Measurements from ENCODE around the gene MYO3B.
A peak's percentile ranks its signal among the peaks of the same experiment; 100 is the strongest.

Gene MYO3B

GRCh38 chr2:170307052-170307451 lies 129.1 kb downstream of the MYO3B start:
- DNase-seq: no peak

DNA sequence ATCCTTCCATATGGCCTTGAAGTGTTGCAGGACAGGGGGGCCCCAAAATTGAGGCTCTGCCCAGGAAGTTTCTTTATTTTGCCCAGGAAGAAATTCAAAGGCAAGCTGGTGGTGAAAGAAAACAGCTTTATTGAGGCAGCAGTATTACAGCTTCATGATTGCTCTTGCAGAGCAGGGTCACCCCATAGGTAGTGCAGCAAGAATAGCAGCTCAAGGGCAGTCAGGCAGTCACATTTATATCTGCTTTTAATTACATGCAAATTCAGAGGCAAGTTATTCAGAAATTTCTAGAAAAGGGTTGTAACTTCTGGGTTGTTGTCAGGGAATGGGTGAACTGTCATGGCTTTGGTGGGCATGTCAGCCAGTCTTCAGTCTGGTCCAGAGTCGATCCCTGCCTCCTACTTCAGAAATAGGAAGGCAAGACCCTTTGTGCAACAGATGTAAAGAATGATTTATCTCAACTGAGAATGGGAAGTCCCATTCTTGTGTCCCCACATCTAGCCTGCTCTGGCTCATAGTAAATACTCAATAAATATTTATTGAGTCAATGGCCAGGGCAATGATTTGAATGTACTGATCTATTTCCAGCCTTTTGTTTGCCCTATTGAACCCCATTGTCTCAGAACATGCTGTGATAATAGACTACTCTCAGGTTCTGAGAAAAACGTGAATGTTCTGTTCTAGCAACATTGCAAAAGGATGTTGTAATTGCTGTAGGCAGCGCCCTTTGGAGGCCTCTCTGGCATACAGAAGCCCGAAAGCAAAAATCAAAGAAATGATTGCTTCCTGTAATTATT lies 129.8 kb downstream of the MYO3B start:
- no peak for DNase-seq

DNA sequence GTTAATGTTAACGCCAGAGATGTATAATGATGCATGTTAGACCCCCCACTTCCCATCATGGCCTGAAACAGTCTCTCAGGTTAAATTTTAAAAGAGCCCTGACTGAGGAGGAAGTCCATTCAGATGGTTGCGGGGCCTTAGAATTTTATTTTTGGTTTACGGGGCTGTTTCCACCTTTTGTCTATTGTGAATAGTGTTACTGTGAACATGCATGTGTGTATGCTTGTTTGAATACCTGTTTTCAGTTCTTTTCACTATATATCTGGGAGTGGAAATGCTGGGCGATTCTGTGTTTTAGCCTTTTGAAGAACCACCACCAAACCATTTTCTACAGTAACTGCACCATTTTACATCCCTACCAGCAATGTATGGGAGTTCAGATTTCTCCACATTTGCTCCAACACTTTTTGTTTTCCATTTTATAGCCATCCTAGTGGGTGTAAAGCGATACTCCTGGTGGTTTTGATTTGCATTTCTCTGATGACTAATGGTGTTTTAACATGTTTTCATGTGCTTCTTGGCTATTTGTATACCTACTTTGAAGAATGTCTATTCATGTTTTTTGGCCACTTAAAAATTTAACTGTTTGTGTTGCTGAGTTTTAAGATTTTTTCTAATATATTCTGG lies 133.0 kb downstream of the MYO3B start:
- DNase-seq: no peak

DNA sequence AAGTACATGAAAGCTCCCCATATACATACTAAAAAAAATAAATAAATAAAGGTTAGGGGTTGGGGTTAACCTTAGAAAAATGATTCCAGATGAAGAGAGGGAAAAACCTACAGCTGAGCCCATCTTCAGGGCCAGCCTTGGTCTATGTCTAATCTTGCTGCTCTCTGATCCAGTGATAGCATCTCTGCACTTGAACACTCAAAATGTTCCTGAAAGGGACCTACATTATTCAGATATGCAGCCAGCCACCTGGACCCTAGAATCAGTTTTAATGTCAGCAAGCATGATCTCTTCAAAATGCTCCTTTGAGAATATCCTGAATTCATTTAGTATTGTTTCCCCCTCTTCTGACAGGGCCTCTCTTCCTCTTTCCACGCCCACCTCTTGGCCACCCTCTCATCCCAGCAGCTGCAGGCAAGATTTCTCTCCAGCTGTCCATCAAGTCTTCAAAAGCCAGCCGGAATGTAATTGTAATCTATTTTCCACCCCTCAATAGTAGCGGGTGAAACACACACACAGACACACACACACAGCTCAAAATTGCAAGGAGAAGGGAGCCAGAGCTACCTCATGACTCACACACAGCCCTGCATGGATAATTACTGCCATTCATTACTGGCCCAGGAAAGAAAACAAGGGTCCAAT lies 135.5 kb downstream of the MYO3B start:
- DNase-seq: peak; percentile 49

- no peak for DNase-seq
Observed at GRCh38 chr2:170313992-170314348, 136.0 kb downstream of the MYO3B start.

DNA sequence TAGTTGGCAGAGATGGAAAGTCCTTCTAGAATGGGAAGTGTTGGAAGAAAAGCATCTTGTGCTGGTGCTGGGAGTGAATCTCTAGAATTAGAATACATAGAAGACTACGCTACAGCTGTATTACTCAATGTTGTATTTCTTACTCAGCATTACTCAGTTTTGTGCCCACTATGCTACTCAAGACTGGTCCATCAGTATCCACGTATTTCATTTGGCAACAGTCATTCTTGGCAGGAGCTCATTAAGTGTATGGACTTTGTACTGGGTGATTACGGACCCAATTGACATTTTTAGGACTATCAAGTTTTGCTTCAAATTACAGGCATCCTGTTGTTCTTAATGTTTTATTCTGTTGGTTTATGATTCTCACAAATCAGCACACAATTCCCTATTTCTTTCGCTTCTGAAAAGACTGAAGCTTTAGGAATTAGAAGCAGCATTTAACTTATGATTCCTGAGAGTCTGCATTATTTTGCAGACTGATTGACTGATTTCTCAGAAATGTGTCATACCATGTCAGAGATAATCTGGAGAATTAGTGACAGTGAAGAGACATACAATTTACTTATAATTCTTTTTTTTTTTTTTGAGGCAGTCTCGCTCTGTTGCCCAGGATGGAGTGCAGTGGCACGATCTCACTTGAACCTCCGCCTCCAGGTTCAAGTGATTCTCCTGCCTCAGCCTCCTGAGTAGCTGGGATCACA lies 136.9 kb downstream of the MYO3B start:
- no peak for DNase-seq

GRCh38 chr2:170320948-170321347 lies 143.0 kb downstream of the MYO3B start:
- DNase-seq: no peak

- no peak for DNase-seq
Observed at GRCh38 chr2:170321526-170321925, 143.6 kb downstream of the MYO3B start.

DNA sequence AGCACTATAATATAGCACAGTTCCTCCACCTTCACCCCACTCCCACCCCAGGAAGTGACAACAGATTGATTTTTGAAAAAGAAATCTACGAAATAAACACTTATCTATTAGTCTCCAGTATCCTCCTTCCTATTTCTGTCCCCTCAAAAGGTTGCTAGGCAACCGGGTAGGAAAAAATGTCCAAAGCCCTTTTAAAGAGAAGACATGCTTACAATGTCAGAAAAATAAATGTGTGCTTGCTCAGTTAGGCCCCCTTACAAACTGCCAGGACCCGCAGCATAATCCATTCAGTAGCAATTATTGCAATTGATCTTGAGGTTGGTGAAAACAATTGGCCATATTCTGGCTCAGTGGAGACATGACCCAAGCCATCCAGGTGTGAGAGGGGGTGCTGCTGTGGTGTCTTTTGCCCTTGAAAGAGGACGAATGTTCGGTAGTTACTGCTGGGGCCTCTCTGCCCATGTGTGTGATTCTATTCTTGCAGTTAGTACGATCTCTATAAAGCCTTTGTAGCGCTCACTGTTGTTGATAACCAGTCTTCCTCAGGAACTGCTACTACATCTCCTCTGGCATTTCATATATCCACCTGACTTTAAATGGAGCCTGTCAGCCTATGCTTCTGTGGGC lies 144.3 kb downstream of the MYO3B start:
- DNase-seq: no peak

GRCh38 chr2:170323743-170324142 lies 145.8 kb downstream of the MYO3B start:
- DNase-seq: no peak

- peak; percentile 36 for DNase-seq
Observed at GRCh38 chr2:170324640-170325046, 146.7 kb downstream of the MYO3B start.

DNA sequence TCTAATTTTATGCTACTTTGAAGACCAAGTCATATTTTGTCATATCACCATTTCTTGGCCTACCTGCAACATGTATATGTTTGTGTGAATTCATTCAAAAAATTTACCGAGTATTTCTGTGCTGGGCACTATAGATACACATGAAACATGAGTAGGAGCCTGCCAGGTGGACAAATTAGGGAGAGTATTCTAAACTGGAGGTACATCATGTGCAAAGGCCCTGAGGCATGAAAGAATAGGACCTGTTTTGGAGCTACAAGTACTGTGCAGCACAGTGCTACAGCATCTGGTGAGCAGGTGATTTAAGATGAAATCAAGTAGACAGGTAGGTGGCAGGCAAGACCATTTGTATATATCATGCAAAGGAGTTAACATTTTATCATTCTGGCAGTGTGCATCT lies 152.9 kb downstream of the MYO3B start:
- DNase-seq: no peak

GRCh38 chr2:170332676-170333402 lies 154.9 kb downstream of the MYO3B start:
- DNase-seq: peak; percentile 24

GRCh38 chr2:170335351-170335750 lies 157.4 kb downstream of the MYO3B start:
- no peak for DNase-seq

GRCh38 chr2:170336408-170336807 lies 158.5 kb downstream of the MYO3B start:
- no peak for DNase-seq

DNA sequence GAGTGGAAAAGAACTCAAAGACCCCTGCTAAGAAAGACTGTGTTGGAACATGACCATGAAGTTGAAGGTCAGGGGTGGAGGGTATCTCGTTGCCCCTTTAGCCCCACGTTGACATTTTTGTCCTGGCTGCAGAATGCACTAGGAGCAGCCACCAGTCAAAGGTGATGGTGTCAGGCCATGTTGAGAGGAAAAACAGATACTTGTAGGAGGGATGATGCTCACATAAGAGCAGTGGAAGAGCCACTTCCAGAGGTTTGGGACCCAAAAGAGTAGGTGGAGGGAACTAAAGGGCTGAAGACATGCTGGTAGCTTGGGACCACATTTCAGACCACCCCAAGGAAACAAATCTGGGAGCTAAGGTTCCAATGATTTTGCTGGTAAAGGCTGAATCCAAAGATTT lies 159.0 kb downstream of the MYO3B start:
- DNase-seq: no peak

DNA sequence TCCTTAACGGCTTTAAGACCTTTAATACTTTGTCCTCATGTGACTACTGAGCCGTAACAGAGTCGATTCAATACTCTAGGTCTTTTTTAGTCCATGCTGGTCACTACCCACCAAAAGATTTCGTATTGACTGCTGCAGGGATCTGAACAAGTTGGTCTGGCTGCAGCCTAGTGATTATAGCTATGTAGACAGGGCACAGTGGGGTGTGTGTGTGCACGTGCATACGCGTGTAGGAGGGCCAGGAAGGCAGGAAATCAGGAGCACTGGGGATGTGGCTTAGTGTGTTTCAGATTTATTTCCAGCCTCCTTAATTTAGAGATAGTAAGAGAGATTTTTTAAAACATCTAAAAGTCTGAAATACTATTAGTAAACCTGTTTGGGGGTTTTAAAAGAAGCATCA lies 161.4 kb downstream of the MYO3B start:
- no peak for DNase-seq

DNA sequence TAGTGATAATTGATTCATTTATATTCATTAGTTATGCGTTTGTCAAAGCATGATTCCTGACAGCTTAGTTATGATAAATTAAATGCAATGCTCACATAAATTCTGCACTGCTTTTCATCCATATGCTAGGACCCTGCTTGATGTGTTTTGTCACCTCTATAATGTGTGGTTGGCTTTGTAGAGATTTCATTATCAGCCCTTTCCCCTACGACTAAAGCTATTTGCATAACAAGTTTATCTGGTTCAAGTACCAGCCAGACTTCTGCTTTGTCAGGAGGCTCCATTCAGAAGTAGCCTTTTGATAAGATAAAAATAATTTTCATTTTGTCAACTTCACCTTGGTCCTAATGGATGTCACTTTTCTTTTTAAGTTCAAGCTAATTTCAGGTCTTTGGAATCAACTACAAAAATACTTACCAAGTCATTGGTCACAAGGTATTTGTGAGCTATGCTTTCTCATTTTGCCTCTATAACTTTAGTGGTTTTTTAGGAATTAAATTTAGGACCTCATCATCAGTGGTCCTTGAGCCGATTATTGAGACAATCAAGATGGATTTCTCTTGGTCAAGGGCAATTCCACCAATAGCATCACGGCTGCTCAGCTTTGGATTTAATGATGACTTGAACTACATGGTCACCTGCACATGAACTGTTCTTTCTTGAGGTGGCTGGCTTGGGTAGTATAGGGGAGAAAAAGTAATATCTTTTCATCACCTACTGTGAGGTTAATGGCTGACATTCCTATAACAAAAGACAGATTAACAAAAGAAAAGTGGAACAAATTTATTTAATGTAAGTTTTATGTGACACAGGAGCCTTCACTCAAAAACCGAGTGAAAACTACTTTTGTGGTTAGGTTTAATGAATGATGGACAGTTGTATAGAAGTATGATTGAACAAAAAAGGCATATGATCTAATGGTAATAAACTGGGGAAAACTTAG lies 162.1 kb downstream of the MYO3B start:
- no peak for DNase-seq

- DNase-seq: no peak
Observed at GRCh38 chr2:170340693-170341068, 162.7 kb downstream of the MYO3B start.

DNA sequence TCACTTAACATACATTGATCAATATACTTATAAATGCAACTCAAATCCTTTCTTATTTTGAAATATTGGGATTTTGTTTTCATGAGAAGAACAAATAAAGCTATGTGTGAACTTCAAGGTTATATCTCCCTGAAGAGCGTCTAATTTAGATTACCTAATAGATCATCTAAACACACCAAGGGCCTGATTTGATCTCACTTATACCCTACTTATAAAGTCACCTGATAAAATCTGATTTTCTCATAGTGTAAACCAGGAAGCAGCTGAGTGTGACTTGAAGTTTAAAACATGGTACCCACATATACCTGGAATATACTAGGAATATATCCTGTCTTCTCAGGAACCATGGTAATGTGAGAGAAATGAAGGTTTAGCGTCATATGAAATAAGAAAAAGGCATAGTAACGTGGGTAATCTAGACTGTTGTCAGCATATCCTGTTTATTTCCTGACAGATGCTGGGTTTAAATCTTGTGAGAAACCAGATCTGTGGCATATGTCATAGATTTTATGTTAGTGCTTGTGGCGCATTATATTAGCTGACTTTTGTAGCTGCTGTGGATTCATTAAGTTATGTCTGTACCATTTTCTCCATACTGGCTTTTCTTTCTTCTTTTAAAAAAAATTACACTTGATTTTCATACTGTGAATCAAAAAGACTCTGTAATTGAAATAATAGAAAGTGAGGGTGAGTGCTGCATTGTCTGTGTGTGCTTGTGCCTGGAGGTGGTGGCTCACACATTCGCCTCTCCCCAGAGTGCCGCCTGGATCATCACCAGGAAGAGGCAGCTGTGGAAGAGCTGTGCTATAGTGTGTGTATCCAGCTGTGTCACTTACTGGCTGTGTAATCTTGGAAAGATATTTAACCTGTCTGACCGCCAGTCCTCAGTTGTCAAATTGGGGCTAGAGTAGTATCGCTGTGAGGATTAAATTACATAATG lies 164.0 kb downstream of the MYO3B start:
- no peak for DNase-seq

Data from NCI-H774 (cell line).